NCI-H446 (cell line): ENCODE results near the gene PPFIA4.

ENCODE experiments used
- DNase-seq, 2 experiments: peaks; one replicate each; lab custom pipeline; 2025; lab: John Stamatoyannopoulos, UW

Gene PPFIA4

GRCh38 chr1:203099805-203100515 lies 73.7 kb downstream of the PPFIA4 start:
- no peak for DNase-seq

- no peak for DNase-seq
These were observed 74.2 kb downstream of the PPFIA4 start for GRCh38 chr1:203100516-203100869.

- DNase-seq = no peak
These were observed 75.7 kb downstream of the PPFIA4 start for GRCh38 chr1:203101813-203102634.

- DNase-seq = no peak
These were observed 76.9 kb downstream of the PPFIA4 start for GRCh38 chr1:203103216-203103615.

- no peak for DNase-seq
These were observed 77.7 kb downstream of the PPFIA4 start for GRCh38 chr1:203103829-203104495.

GRCh38 chr1:203104789-203105390 lies 78.6 kb downstream of the PPFIA4 start:
- DNase-seq = no peak

GRCh38 chr1:203112475-203112874 lies 86.2 kb downstream of the PPFIA4 start:
- DNase-seq = no peak

- DNase-seq = no peak
These were observed 87.0 kb downstream of the PPFIA4 start for GRCh38 chr1:203113308-203113707.

GRCh38 chr1:203114202-203114601 lies 87.9 kb downstream of the PPFIA4 start:
- DNase-seq = no peak

- DNase-seq = peak in 1 of 2 experiments; percentile 52
These were observed 90.0 kb downstream of the PPFIA4 start for GRCh38 chr1:203116091-203116820.

- DNase-seq = peak in 1 of 2 experiments; percentile 49
These were observed 91.6 kb downstream of the PPFIA4 start for GRCh38 chr1:203117611-203118575.

- no peak for DNase-seq
These were observed 94.2 kb downstream of the PPFIA4 start for GRCh38 chr1:203120325-203121153.

GRCh38 chr1:203121186-203122015 lies 95.1 kb downstream of the PPFIA4 start:
- no peak for DNase-seq

- DNase-seq = no peak
These were observed 95.9 kb downstream of the PPFIA4 start for GRCh38 chr1:203122159-203122558.

- DNase-seq = no peak
These were observed 97.7 kb downstream of the PPFIA4 start for GRCh38 chr1:203124011-203124410.

- DNase-seq = no peak
These were observed 98.4 kb downstream of the PPFIA4 start for GRCh38 chr1:203124546-203125317.

GRCh38 chr1:203126151-203126865 lies 100.0 kb downstream of the PPFIA4 start:
- DNase-seq = peak in 1 of 2 experiments; percentile 27
